Measurements from ENCODE around the gene DHFR. TPM values are rescaled to one million over a fixed set of nuclear protein-coding genes. Genes with fewer than 3 reads are reported as not detected.

The DHFR gene
- total RNA-seq, 2 donors from 2014 or later = 26.5 to 77.7 TPM

DNA sequence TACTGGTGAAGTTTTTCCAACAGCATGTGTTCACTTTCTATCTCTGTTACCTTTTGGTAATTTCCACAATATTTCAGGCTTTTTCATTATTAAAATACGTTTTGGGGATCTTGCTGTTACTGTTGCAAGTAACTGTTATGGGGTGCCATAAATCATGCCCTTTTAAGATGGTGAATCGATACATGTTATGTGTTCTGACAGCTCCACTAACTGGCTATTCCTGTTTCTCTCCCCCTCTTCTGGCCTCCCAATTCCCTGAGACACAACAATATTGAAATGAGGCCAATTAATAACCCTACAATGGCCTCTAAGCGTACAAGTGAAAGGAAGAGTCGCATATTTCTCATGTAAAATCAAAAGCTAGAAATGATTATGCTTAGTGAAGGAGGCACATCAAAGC, 13.4 kb downstream of the DHFR start:
- no peak overlapping the region for H3K4me3 ChIP-seq
- intact Hi-C loops (cut with DNase I) = no loop called here
- TF ChIP-seq, protein P1, sequence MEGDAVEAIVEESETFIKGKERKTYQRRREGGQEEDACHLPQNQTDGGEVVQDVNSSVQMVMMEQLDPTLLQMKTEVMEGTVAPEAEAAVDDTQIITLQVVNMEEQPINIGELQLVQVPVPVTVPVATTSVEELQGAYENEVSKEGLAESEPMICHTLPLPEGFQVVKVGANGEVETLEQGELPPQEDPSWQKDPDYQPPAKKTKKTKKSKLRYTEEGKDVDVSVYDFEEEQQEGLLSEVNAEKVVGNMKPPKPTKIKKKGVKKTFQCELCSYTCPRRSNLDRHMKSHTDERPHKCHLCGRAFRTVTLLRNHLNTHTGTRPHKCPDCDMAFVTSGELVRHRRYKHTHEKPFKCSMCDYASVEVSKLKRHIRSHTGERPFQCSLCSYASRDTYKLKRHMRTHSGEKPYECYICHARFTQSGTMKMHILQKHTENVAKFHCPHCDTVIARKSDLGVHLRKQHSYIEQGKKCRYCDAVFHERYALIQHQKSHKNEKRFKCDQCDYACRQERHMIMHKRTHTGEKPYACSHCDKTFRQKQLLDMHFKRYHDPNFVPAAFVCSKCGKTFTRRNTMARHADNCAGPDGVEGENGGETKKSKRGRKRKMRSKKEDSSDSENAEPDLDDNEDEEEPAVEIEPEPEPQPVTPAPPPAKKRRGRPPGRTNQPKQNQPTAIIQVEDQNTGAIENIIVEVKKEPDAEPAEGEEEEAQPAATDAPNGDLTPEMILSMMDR (IDR thresholded peaks at IDR 0.05) = no peak
- no peak for DNase-seq
- no peaks in the 10 kb centered on the region for H3K4me1 ChIP-seq
- no peaks in the 10 kb centered on the region for H3K36me3 ChIP-seq
- H3K27ac ChIP-seq = no peak overlapping the region
- H3K9ac ChIP-seq (ENCODE audit: low read depth in 2 of 2, low read length in 2 of 2) = no peak overlapping the region
- H3K9me3 ChIP-seq = no peaks in the 10 kb centered on the region
- no peaks in the 10 kb centered on the region for H3K27me3 ChIP-seq

DNA sequence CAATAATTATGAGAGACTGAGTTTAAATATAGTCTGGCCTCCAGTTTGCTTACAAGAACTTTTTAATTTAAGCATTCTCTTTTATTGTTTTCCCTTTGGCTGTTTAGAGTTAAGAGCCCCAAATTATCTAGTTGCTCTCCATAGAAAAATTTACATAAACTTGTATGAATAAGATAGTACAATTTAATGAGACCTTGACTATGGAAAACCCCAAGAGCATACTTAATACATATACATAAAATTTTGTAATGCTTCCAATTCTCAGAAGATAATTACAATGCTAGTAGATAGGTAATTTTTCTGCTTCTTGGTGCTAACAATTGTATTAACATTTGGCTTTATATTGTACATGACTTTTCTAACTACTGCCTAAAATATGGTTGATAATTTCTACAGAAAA, 20.6 kb downstream of the DHFR start:
- no peak overlapping the region for H3K9ac ChIP-seq (ENCODE audit: low read depth in 2 of 2, low read length in 2 of 2)
- TF ChIP-seq, protein P1 (IDR thresholded peaks at IDR 0.05) = no peak
- no peak overlapping the region for H3K27ac ChIP-seq
- no peaks in the 10 kb centered on the region for H3K9me3 ChIP-seq
- no peaks in the 10 kb centered on the region for H3K4me1 ChIP-seq
- no peaks in the 10 kb centered on the region for H3K36me3 ChIP-seq
- intact Hi-C loops (cut with DNase I) = no loop called here
- no peaks in the 10 kb centered on the region for H3K27me3 ChIP-seq
- no peak overlapping the region for H3K4me3 ChIP-seq
- no peak for DNase-seq

DNA sequence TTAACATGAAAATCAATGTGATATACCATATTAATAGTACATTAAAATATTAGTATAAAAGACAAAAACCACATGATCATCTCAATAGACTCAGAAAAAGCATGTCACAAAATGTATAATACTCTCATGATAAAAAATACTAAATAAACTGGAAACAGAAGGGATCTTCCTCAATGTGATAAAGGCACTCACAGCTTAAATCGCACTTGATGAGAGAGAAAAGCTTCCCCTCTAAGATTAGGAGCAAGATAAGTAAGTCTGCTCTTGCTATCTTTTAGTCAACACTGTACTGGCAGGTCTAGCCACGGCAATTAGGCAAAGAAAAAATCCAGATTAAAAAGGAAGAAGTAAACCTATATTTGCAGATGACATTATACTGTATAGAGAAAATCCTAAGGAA, 22.1 kb downstream of the DHFR start:
- no peak overlapping the region for H3K4me3 ChIP-seq
- H3K9me3 ChIP-seq = no peaks in the 10 kb centered on the region
- no peak for DNase-seq
- TF ChIP-seq, protein P1 (IDR thresholded peaks at IDR 0.05) = no peak
- intact Hi-C loops (cut with DNase I) = no loop called here
- no peaks in the 10 kb centered on the region for H3K4me1 ChIP-seq
- no peak overlapping the region for H3K27ac ChIP-seq
- no peaks in the 10 kb centered on the region for H3K36me3 ChIP-seq
- no peaks in the 10 kb centered on the region for H3K27me3 ChIP-seq
- H3K9ac ChIP-seq (ENCODE audit: low read depth in 2 of 2, low read length in 2 of 2) = no peak overlapping the region

DNA sequence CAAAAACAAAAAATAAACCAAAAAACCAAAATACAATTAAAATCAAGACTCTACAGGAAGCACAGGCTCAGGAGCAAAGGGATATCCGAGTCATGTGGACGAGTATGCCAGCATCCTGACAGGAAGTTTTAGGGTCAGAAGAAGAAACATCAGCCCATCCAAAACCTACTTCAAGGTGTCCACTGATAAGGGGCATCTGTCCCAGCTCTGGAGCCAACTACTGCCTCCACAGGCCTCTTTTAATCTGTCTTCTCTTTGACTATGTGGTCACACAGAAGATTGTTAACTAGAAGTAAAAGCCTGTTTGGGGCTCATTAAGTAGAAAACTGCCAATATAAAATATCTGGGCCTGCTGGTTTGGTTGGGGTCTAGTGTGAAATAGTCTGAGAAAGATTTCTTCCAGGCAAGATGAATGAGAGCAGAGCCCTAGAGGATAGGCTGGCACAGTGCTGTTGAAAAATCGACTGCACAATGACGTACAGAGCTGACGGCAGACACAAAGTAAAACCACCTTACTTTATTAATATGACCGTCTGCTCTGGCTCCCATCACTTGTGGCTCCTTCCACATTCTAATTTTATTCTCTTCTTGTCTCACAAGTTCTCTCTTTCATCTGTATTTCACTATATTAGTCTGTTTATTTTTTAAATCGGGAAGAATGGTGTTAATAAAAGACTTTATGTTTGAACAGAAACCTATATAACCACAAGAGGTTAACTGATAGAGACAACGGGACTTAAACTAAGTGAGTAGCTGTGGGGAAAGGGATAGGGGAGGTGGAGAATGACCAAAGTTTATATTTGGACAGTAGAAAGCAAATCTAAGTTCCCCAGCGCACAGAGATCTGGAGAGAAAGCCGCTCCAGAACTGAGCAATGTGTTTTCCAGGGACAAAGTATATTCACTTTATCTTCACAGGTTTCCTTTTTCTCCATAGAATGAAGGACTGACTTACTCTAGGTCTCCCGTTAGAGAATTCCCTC, 23.2 kb downstream of the DHFR start:
- H3K9ac ChIP-seq (ENCODE audit: low read depth in 2 of 2, low read length in 2 of 2) = no peak overlapping the region
- H3K4me3 ChIP-seq = no peak overlapping the region
- intact Hi-C loops (cut with DNase I) = no loop called here
- H3K4me1 ChIP-seq = no peaks in the 10 kb centered on the region
- no peaks in the 10 kb centered on the region for H3K27me3 ChIP-seq
- no peaks in the 10 kb centered on the region for H3K36me3 ChIP-seq
- no peaks in the 10 kb centered on the region for H3K9me3 ChIP-seq
- H3K27ac ChIP-seq = no peak overlapping the region
- TF ChIP-seq, protein P1 (IDR thresholded peaks at IDR 0.05) = no peak
- DNase-seq = no peak

DNA sequence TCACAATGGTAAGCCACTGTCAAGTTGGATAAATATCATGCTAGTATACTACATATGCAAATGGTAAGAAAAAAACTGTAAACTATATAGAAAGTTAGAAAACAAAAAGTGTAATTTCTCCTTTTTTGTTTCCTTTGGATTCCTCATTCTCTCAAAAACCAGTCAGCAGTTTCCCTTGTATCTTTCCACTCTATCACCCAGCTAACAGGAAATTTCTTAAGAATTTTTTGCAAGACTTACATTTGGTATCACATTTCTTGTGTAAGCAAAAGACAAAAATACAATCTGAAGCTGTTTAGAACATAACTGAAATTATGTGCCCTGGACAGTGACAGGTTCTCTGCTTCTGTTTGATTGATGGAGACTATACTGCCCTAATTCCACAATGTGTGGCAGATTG, 25.5 kb downstream of the DHFR start:
- Histone ChIP-seq H3K27ac (no peak overlapping the region), H3K4me1 (no peaks in the 10 kb centered on the region)
- intact Hi-C loops (cut with DNase I) = no loop called here

More for the DNA sequence above, 25.5 kb downstream of the DHFR start:
- Histone ChIP-seq H3K4me3 (no peak overlapping the region), H3K36me3 (no peaks in the 10 kb centered on the region), H3K27me3 (no peaks in the 10 kb centered on the region), H3K9me3 (no peaks in the 10 kb centered on the region), H3K9ac (ENCODE audit: low read depth in 2 of 2, low read length in 2 of 2) (no peak overlapping the region)
- no peak for DNase-seq
- TF ChIP-seq, protein P1 (IDR thresholded peaks at IDR 0.05) = no peak

Data from colonic mucosa (tissue), 4 donors.